GM19043 (cell line): ENCODE results near the gene SHF.

Source experiments
- ATAC-seq: cut with Tn5 transposase; IDR thresholded peaks from one replicate; pipeline ENCODE4 v1.9.1; 2021; ENCODE audit warnings: low read depth; ENCODE audit not compliant: unreplicated experiment

Gene SHF

GRCh38 chr15:45200001-45200798 is 12.4 kb upstream of the SHF start:
- peak; percentile 35 for ATAC-seq

- peak; percentile 3 for ATAC-seq
These were observed 11.5 kb upstream of the SHF start for GRCh38 chr15:45199136-45199810.

GRCh38 chr15:45198337-45199135 is 10.8 kb upstream of the SHF start:
- ATAC-seq, result peak; percentile 52

DNA sequence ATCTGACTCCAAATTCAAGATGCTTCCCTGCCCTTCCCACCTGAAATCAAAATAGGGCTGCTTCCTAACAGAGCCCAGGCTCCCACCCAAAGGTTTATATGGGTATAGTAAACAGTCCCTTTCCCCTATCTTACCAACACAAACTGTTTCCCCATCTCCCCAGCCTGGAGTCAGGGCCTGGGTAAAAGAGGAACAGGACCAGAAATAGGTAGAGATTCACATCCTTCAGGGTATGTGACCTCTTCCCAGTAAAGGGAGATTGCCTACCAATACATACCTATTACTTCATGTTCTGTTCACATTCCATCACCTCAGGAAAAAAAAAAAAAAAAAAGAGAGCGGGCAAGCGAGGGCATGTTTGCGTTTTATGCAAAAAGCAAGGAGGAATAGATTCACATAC is 9.7 kb upstream of the SHF start:
- ATAC-seq, result no peak

GRCh38 chr15:45187578-45187893 is 230 bp downstream of the SHF start:
- ATAC-seq, result no peak

- ATAC-seq, result no peak
These were observed 792 bp downstream of the SHF start for GRCh38 chr15:45186771-45187577.

GRCh38 chr15:45185903-45186770 is 1.6 kb downstream of the SHF start:
- ATAC-seq, result no peak

DNA sequence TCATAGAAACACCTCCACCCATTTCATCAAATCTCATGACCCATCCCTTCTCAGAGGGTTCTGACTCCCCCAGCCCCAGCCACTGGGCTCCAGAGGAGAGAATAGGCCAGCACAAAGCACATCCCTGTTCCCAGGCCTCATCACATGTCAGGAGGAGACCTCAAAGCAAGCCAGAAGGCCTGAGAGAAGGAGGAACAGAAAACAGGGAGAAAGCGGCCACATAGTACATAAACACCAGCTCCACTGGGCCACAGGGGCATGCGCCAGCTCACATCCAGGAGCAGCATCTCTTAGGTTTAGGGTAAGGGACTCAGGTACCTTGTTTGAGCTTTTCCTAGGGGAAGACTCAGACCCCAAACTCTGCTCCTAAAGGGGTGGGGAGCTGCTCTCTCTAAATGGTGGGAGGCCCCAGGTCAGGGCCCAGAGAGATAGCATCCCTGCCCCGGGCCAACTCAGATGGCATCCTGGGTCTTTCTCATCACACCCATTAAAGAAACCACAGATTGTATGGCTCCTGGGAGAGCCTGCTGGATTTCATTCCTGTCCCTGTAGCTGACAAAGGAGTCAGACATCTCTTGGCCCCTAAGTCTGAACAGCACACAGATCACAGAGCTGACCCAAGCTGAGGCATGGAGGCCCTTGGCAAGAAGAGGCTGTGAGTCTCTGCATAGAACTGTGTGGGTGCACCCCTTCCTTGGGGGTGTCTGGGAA is 2.5 kb downstream of the SHF start:
- no peak for ATAC-seq

DNA sequence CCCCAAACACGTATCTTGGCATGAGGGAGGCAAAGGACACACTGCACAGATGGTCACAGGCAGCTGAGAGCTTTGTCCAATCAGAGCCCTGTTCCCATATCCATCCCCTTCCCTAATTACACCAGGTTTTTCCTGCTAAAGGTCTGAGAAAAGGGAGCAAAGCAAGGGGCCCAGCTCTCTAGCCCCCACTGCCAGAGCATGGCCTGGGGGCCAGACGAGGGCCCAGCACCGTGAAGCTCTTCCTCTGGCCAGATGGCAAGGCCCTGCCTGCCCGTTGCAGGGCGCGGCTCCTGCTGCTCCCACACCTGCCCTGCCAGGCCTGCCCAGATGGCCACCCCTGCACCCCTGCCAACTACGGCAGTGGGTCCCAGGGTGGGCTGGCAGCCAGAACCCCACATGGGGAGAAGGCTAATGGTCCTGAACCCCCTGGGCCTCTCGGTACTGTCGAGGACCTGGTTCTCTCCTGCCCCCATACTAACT is 3.2 kb downstream of the SHF start:
- ATAC-seq, result no peak

DNA sequence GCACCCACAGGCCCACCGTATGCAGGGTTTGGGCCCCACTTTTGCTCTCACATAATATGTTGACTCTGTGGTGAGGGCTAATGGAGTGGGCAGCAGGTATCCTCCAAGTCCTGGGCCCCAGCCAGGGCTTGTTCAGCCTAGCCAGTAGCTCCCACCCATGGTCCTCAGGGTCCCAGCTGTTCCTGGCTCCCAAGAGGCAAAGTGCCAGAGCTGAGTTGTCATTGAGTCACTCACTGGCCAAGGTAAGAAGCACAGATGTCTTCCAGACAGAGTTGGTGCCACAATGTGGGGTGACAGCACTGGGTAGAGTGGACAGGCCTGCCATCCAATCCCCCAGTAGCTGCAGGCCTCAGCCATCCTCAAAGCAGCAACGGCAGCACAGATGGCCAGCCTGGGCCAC is 4.3 kb downstream of the SHF start:
- ATAC-seq, result no peak

DNA sequence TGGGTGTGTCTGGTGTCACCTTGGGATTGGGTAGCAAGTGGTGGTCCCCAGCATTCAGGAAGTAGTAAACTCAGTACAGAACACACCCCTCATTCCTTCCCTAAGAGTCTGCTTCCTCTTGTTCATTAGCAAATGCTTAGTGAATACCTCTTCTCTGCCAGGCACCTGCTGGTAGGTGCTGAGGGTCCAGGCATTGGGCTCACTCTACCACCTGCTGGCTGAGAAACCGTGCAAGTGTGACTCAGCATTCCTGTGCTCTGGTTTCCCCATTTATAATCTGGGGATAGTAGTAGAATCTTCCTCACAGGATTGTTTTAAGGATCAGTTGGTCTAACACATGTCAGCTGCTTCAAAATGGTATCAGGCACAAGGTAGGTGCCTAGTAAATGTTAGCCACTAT is 4.8 kb downstream of the SHF start:
- no peak for ATAC-seq

GRCh38 chr15:45181491-45182285 is 6.1 kb downstream of the SHF start:
- no peak for ATAC-seq

DNA sequence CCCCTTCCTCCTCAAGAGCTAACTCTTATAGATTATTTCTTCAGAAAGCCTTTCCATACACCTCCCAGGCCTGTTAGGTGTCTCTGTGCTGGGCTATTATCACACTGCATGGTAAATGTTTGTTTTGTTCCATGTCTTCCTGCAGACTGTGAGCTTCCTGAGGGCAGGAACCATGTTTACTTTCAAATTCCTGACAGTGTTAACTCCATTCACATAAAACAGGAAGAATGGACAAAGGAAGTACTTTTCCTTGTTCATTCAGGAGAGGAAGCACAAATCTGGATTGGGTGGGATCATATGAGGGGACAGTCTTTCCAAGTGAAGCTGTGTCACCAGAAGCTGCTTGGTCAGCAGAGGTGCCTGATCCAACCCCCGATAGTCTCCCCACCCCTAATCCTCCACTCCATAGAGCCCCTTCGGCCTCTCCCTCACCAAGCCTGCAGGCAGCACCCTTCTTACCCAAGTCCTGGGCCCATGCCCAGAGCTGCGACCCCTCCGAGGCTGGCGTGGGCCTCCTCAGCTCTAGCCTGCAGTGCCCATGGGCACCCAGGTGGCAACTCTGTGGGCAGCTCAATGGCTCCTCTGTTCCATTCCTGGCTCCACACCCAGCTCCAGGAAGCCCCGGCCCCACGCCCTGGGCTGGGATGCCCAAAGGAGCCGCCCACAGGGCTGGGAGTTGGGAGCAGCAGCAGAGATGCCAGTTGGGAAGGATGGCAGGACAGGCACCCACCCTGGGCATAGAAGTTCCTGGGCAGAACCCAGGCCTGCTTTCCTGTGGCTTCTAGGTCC is 6.9 kb downstream of the SHF start:
- ATAC-seq, result no peak

GRCh38 chr15:45180201-45180600 is 7.6 kb downstream of the SHF start:
- ATAC-seq, result no peak

- ATAC-seq, result no peak
These were observed 8.4 kb downstream of the SHF start for GRCh38 chr15:45179221-45179985.

- no peak for ATAC-seq
These were observed 10.5 kb downstream of the SHF start for GRCh38 chr15:45177285-45177684.

GRCh38 chr15:45174577-45174976 is 13.2 kb downstream of the SHF start:
- no peak for ATAC-seq
